HEK293T (cell line): ENCODE measurements around the gene ZNF771.

Experiments used
- ELF4 ChIP-seq: fragments of 450-650 bp; IDR thresholded peaks from 2 replicates; pipeline ENCODE4 v1.6.1; 2017; ENCODE audit warnings: antibody characterized with exemption
- FOXA1 ChIP-seq: fragments of 450-650 bp; IDR thresholded peaks from 2 replicates; pipeline ENCODE4 v1.6.1; 2016; ENCODE audit warnings: mild to moderate bottlenecking
- FOXK2 ChIP-seq: fragments of 450-650 bp; IDR thresholded peaks from 2 replicates; pipeline ENCODE4 v1.6.1; 2016; ENCODE audit warnings: mild to moderate bottlenecking
- FOXM1 ChIP-seq: fragments of 450-650 bp; IDR thresholded peaks from 2 replicates; pipeline ENCODE4 v1.6.1; 2017; ENCODE audit warnings: mild to moderate bottlenecking, borderline replicate concordance
- HDGF ChIP-seq: fragments of 450-650 bp; IDR thresholded peaks from 2 replicates; pipeline ENCODE4 v1.6.1; 2017; ENCODE audit warnings: antibody characterized with exemption, borderline replicate concordance
- SP1 ChIP-seq: fragments of 450-650 bp; IDR thresholded peaks from 2 replicates; pipeline ENCODE4 v1.6.1; 2017
- SUZ12 ChIP-seq: fragments of 450-650 bp; IDR thresholded peaks from 2 replicates; pipeline ENCODE4 v1.6.1; 2016; ENCODE audit warnings: mild to moderate bottlenecking

DNA sequence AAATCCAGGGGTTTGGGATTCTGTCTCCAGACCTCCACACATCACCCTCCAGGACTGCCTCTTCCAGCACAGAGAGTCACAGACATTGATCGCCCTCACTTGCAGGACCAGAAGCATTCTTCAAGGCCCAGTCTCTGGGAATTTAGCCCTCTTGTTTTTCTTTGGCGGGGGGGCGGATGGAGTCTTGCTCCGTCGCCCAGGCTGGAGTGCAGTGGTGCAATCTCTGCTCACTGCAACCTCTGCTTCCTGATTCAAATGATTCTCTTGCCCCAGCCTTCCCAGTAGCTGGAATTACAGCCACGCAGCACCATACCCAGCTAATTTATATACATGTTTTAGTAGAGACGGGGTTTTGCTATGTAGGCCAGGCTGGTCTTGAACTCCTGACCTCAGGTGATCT, 56.7 kb downstream of the ZNF771 start:
- TF ChIP-seq ELF4 (no peak), SUZ12 (no peak), SP1 (no peak), FOXA1 (no peak), HDGF (no peak), FOXK2 (no peak), FOXM1 (no peak)
